ENCODE data around the gene EIF4E3. TPM values are rescaled to one million over a fixed set of nuclear protein-coding genes. Genes with fewer than 3 reads are reported as not detected.

EIF4E3 gene
- polyA plus RNA-seq, 3 donors: 35.6 to 111 (median 58.6) TPM

GRCh38 chr3:71728632-71729342, 3.6 kb upstream of the EIF4E3 start:
- Histone ChIP-seq H2AFZ (ENCODE audit: insufficient read depth, low read depth, low read length, poor library complexity, severe bottlenecking) (no peak overlapping the region), H3K4me1 (ENCODE audit: control insufficient read depth in 1 of 2, insufficient read depth in 2 of 2, low read length in 2 of 2) (peaks cover 23 to 32% of the 10 kb centered on the region in 2 donors), H4K20me1 (ENCODE audit: insufficient read depth, low read length) (no peaks in the 10 kb centered on the region), H3K9ac (ENCODE audit: insufficient read depth, low read length, poor library complexity, severe bottlenecking) (no peak overlapping the region), H3K4me3 (replicated peaks in 1 of 3; ENCODE audit: low read depth in 2 of 3, low read length in 3 of 3) (no peak overlapping the region), H3K27ac (ENCODE audit: low read depth in 1 of 2, low read length in 2 of 2) (no peak overlapping the region), H3K4me2 (replicated peaks; ENCODE audit: extremely low read depth, low read length, poor library complexity, severe bottlenecking) (no peak overlapping the region), H3K27me3 (ENCODE audit: control insufficient read depth in 2 of 2, insufficient read depth in 2 of 2, low read length in 2 of 2) (peaks cover 0 to 3% of the 10 kb centered on the region in 2 donors), H3K9me3 (replicated peaks in 1 of 2; ENCODE audit: control insufficient read depth in 1 of 2, insufficient read depth in 1 of 2, low read length in 2 of 2) (no peaks in the 10 kb centered on the region), H3K79me2 (ENCODE audit: insufficient read depth, low read length) (peaks cover 53% of the 10 kb centered on the region), H3K36me3 (replicated peaks in 1 of 2; ENCODE audit: control insufficient read depth in 1 of 2, insufficient read depth in 2 of 2, low read length in 2 of 2) (no peaks in the 10 kb centered on the region)
- intact Hi-C loops (cut with micrococcal nuclease): loop anchor here (5.0 to 10.0 kb wide), 3 partner anchors 39 to 1116 kb away; partner anchors contain the start of gene SHQ1 (in 1 of the 2)
- TF ChIP-seq, protein P1, sequence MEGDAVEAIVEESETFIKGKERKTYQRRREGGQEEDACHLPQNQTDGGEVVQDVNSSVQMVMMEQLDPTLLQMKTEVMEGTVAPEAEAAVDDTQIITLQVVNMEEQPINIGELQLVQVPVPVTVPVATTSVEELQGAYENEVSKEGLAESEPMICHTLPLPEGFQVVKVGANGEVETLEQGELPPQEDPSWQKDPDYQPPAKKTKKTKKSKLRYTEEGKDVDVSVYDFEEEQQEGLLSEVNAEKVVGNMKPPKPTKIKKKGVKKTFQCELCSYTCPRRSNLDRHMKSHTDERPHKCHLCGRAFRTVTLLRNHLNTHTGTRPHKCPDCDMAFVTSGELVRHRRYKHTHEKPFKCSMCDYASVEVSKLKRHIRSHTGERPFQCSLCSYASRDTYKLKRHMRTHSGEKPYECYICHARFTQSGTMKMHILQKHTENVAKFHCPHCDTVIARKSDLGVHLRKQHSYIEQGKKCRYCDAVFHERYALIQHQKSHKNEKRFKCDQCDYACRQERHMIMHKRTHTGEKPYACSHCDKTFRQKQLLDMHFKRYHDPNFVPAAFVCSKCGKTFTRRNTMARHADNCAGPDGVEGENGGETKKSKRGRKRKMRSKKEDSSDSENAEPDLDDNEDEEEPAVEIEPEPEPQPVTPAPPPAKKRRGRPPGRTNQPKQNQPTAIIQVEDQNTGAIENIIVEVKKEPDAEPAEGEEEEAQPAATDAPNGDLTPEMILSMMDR (IDR thresholded peaks at IDR 0.05): no peak
- 83% methylated on average over 1 of the region's 4 CpGs for WGBS (ENCODE audit: insufficient coverage)
- H3K9me3 Mint-ChIP-seq: peaks cover 0 to 1% (median 0%) of the 10 kb centered on the region in 7 donors
- no peak overlapping the region for H3K4me3 Mint-ChIP-seq
- H3K27ac Mint-ChIP-seq: no peak overlapping the region
- DNase-seq: no peak
- peaks cover 3 to 9% (median 5%) of the 10 kb centered on the region in 3 donors for H3K27me3 Mint-ChIP-seq (ENCODE audit: low read depth in 3 of 3)
- H3K4me1 Mint-ChIP-seq: peaks cover 43% of the 10 kb centered on the region
- H3K36me3 Mint-ChIP-seq: peaks cover 3 to 5% of the 10 kb centered on the region in 2 donors

DNA sequence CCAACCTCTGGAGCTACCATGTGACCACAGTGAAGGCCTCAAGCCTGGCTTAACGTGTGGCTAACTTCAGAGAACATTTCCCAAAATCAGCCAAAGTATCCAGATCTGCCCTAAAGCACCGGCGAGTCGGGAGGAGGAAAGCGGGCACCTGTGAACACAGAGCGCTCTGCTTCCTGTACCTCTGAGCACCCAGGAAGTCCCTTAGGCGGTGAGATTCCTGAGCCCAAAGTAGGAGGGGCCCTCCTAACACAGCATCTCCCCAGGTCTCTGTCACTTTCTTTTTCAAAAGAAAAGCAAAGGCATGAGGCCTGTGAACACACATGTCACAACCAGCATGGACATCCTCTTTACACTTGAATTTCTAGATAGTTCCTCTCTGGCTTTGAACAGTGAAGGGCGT, 944 bp upstream of the EIF4E3 start:
- Histone ChIP-seq H3K4me3 (replicated peaks in 1 of 3; ENCODE audit: low read depth in 2 of 3, low read length in 3 of 3) (peak overlapping the region; percentile 60 to 86 (median 84)), H3K4me1 (ENCODE audit: control insufficient read depth in 1 of 2, insufficient read depth in 2 of 2, low read length in 2 of 2) (peaks cover 47 to 58% of the 10 kb centered on the region in 2 donors), H2AFZ (ENCODE audit: insufficient read depth, low read depth, low read length, poor library complexity, severe bottlenecking) (peak overlapping the region; percentile 89), H3K36me3 (replicated peaks in 1 of 2; ENCODE audit: control insufficient read depth in 1 of 2, insufficient read depth in 2 of 2, low read length in 2 of 2) (no peaks in the 10 kb centered on the region), H3K9me3 (replicated peaks in 1 of 2; ENCODE audit: control insufficient read depth in 1 of 2, insufficient read depth in 1 of 2, low read length in 2 of 2) (no peaks in the 10 kb centered on the region), H3K4me2 (replicated peaks; ENCODE audit: extremely low read depth, low read length, poor library complexity, severe bottlenecking) (peak overlapping the region; percentile 93), H3K27ac (ENCODE audit: low read depth in 1 of 2, low read length in 2 of 2) (peak overlapping the region; percentile 5 to 91), H3K9ac (ENCODE audit: insufficient read depth, low read length, poor library complexity, severe bottlenecking) (peak overlapping the region; percentile 92), H3K27me3 (ENCODE audit: control insufficient read depth in 2 of 2, insufficient read depth in 2 of 2, low read length in 2 of 2) (peaks cover 0 to 3% of the 10 kb centered on the region in 2 donors), H3K79me2 (ENCODE audit: insufficient read depth, low read length) (peaks cover 69% of the 10 kb centered on the region), H4K20me1 (ENCODE audit: insufficient read depth, low read length) (peaks cover 9% of the 10 kb centered on the region)
- H3K27me3 Mint-ChIP-seq (ENCODE audit: low read depth in 3 of 3): peaks cover 3 to 9% (median 5%) of the 10 kb centered on the region in 3 donors
- H3K4me3 Mint-ChIP-seq: peak overlapping the region; percentile 89 to 93
- intact Hi-C loops (cut with micrococcal nuclease): loop anchor here (5.0 to 10.0 kb wide), 3 partner anchors 41 to 1119 kb away; partner anchors contain the start of gene SHQ1 (in 1 of the 2)
- peaks cover 8% of the 10 kb centered on the region in 2 donors for H3K36me3 Mint-ChIP-seq
- H3K27ac Mint-ChIP-seq: peak overlapping the region; percentile 82 to 97 (median 92)
- peaks cover 0 to 3% (median 0%) of the 10 kb centered on the region in 7 donors for H3K9me3 Mint-ChIP-seq
- DNase-seq: peak; percentile 20 to 41 (median 38)
- 62% methylated on average over 7 of the region's 8 CpGs for WGBS (ENCODE audit: insufficient coverage)
- TF ChIP-seq, protein P1 (IDR thresholded peaks at IDR 0.05): no peak
- H3K4me1 Mint-ChIP-seq: peaks cover 67% of the 10 kb centered on the region
